Stimulated activated naive CD8-positive, alpha-beta T cell treated with anti-CD3 and anti-CD28 coated beads, Interleukin-15, amount 100 ng/mL, for 72 hours (primary cell): ENCODE results near the gene TSGA10.
"Not testable (repeated sequence)": the region's sequence is repeated elsewhere in the genome, so short reads cannot be mapped to it uniquely, and the experiment has no call there.

Experiments
- ATAC-seq: fragments of 150-1000 bp; cut with Tn5 transposase; 2 replicates; pipeline ENCODE4 v1.10.0; 2021; ENCODE audit warnings: mild to moderate bottlenecking, moderate library complexity
- DNase-seq, 2 donors: peaks; one replicate each; pipeline ENCODE4 v3.0.0; 2021 to 2022
- H3K27ac Mint-ChIP-seq, 2 donors: one replicate each; pipeline ENCODE4 v1.8.0; 2022; ENCODE audit warnings: mild to moderate bottlenecking in 2 of 2, mixed read lengths in 2 of 2, moderate library complexity in 2 of 2
- H3K27me3 Mint-ChIP-seq: one replicate; pipeline ENCODE4 v1.8.0; 2022; ENCODE audit warnings: mixed read lengths
- H3K4me1 Mint-ChIP-seq: one replicate; pipeline ENCODE4 v1.8.0; 2022; ENCODE audit warnings: mild to moderate bottlenecking, mixed read lengths
- H3K4me3 Mint-ChIP-seq, 2 donors: one replicate each; pipeline ENCODE4 v1.8.0; 2022; ENCODE audit warnings: mild to moderate bottlenecking in 2 of 2, mixed read lengths in 2 of 2, moderate library complexity in 1 of 2
- H3K9me3 Mint-ChIP-seq, 2 donors: one replicate each; pipeline ENCODE4 v1.8.0; 2022; ENCODE audit warnings: mixed read lengths in 2 of 2

TSGA10 gene

GRCh38 chr2:99169534-99169933 is 14.8 kb upstream of the TSGA10 start:
- DNase-seq (no peak), ATAC-seq (peak; percentile 81)
- Mint-ChIP-seq H3K27me3 (no peaks in the 10 kb centered on the region), H3K4me3 (no peak overlapping the region), H3K4me1 (peaks cover 39% of the 10 kb centered on the region), H3K27ac (no peak overlapping the region), H3K9me3 (no peaks in the 10 kb centered on the region)

GRCh38 chr2:99166218-99166617 is 11.5 kb upstream of the TSGA10 start:
- H3K27me3 Mint-ChIP-seq = no peaks in the 10 kb centered on the region
- ATAC-seq = no peak
- no peak overlapping the region for H3K4me3 Mint-ChIP-seq
- peaks cover 22% of the 10 kb centered on the region for H3K4me1 Mint-ChIP-seq
- DNase-seq = no peak
- no peaks in the 10 kb centered on the region for H3K9me3 Mint-ChIP-seq
- H3K27ac Mint-ChIP-seq = peak overlapping the region in 1 of 2 donors; percentile 88

GRCh38 chr2:99159594-99159993 is 4.9 kb upstream of the TSGA10 start:
- H3K4me3 Mint-ChIP-seq = no peak overlapping the region
- peaks cover 24% of the 10 kb centered on the region for H3K4me1 Mint-ChIP-seq
- no peak for DNase-seq
- no peak for ATAC-seq
- H3K27ac Mint-ChIP-seq = no peak overlapping the region
- no peaks in the 10 kb centered on the region for H3K9me3 Mint-ChIP-seq
- no peaks in the 10 kb centered on the region for H3K27me3 Mint-ChIP-seq

- DNase-seq (no peak), ATAC-seq (no peak)
- H3K27ac Mint-ChIP-seq = no peak overlapping the region
- peaks cover 24% of the 10 kb centered on the region for H3K4me1 Mint-ChIP-seq
- no peak overlapping the region for H3K4me3 Mint-ChIP-seq
- no peaks in the 10 kb centered on the region for H3K9me3 Mint-ChIP-seq
- H3K27me3 Mint-ChIP-seq = no peaks in the 10 kb centered on the region
Observed at GRCh38 chr2:99158599-99158998, 3.9 kb upstream of the TSGA10 start.

- Mint-ChIP-seq H3K9me3 (no peaks in the 10 kb centered on the region), H3K4me1 (peaks cover 24% of the 10 kb centered on the region), H3K27me3 (no peaks in the 10 kb centered on the region), H3K4me3 (no peak overlapping the region), H3K27ac (no peak overlapping the region)
- DNase-seq (no peak), ATAC-seq (no peak)
Observed at GRCh38 chr2:99156891-99157290, 2.1 kb upstream of the TSGA10 start.

- H3K9me3 Mint-ChIP-seq = no peaks in the 10 kb centered on the region
- H3K27ac Mint-ChIP-seq = peak overlapping the region; percentile 96 to 100
- no peak overlapping the region for H3K4me3 Mint-ChIP-seq
- no peaks in the 10 kb centered on the region for H3K27me3 Mint-ChIP-seq
- ATAC-seq = no peak
- peaks cover 30% of the 10 kb centered on the region for H3K4me1 Mint-ChIP-seq
- no peak for DNase-seq
Observed at GRCh38 chr2:99153921-99154604, 679 bp downstream of the TSGA10 start.

- Mint-ChIP-seq H3K27me3 (no peaks in the 10 kb centered on the region), H3K27ac (no peak overlapping the region), H3K4me3 (no peak overlapping the region), H3K9me3 (no peaks in the 10 kb centered on the region), H3K4me1 (peaks cover 25% of the 10 kb centered on the region)
- ATAC-seq (no peak), DNase-seq (no peak)
Observed at GRCh38 chr2:99152199-99152895, 2.4 kb downstream of the TSGA10 start.

- Mint-ChIP-seq H3K4me3 (no peak overlapping the region), H3K27ac (no peak overlapping the region)
Observed at GRCh38 chr2:99150706-99151105, 4.0 kb downstream of the TSGA10 start.

GRCh38 chr2:99141110-99142108 is 13.3 kb downstream of the TSGA10 start, which contains the start of gene C2orf15:
C2orf15 (plus strand) TSS chr2:99141707; CDS start chr2:99150559, 8,852 bp downstream.
- no peaks in the 10 kb centered on the region for H3K27me3 Mint-ChIP-seq
- peak; percentile 97 to 99 for DNase-seq
- ATAC-seq = peak; percentile 93
- H3K9me3 Mint-ChIP-seq = no peaks in the 10 kb centered on the region
- peaks cover 36% of the 10 kb centered on the region for H3K4me1 Mint-ChIP-seq
- H3K4me3 Mint-ChIP-seq = peak within 1 kb of the TSS; percentile 91 to 98
- peak within 1 kb of the TSS; percentile 93 to 98 for H3K27ac Mint-ChIP-seq

More at GRCh38 chr2:99150706-99151105, 4.0 kb downstream of the TSGA10 start:
- Mint-ChIP-seq H3K27me3 (no peaks in the 10 kb centered on the region), H3K9me3 (no peaks in the 10 kb centered on the region), H3K4me1 (peaks cover 9% of the 10 kb centered on the region)
- ATAC-seq (no peak), DNase-seq (no peak)

- Mint-ChIP-seq H3K4me1 (peaks cover 36% of the 10 kb centered on the region), H3K27ac (peak overlapping the region; percentile 93 to 98), H3K9me3 (no peaks in the 10 kb centered on the region), H3K4me3 (peak overlapping the region; percentile 91 to 98), H3K27me3 (no peaks in the 10 kb centered on the region)
- no peak for ATAC-seq
- DNase-seq = no peak
Observed at GRCh38 chr2:99140860-99141109, 14.0 kb downstream of the TSGA10 start.

- no peaks in the 10 kb centered on the region for H3K27me3 Mint-ChIP-seq
- H3K27ac Mint-ChIP-seq = peak overlapping the region; percentile 93 to 98
- no peaks in the 10 kb centered on the region for H3K9me3 Mint-ChIP-seq
- peak overlapping the region; percentile 91 to 98 for H3K4me3 Mint-ChIP-seq
- DNase-seq (no peak), ATAC-seq (no peak)
- H3K4me1 Mint-ChIP-seq = peaks cover 33% of the 10 kb centered on the region
Observed at GRCh38 chr2:99140056-99140859, 14.5 kb downstream of the TSGA10 start.

GRCh38 chr2:99139003-99139402 is 15.7 kb downstream of the TSGA10 start:
- no peak overlapping the region for H3K27ac Mint-ChIP-seq
- ATAC-seq (no peak), DNase-seq (no peak)
- H3K4me1 Mint-ChIP-seq = peaks cover 29% of the 10 kb centered on the region
- H3K4me3 Mint-ChIP-seq = no peak overlapping the region
- peaks cover 5 to 9% of the 10 kb centered on the region in 2 donors for H3K9me3 Mint-ChIP-seq
- H3K27me3 Mint-ChIP-seq = no peaks in the 10 kb centered on the region

GRCh38 chr2:99135044-99135556 is 19.6 kb downstream of the TSGA10 start:
- H3K4me1 Mint-ChIP-seq = peaks cover 17% of the 10 kb centered on the region
- H3K27me3 Mint-ChIP-seq, ATAC-seq, H3K27ac Mint-ChIP-seq, DNase-seq, H3K4me3 Mint-ChIP-seq: not testable (repeated sequence)
- peaks cover 31 to 37% of the 10 kb centered on the region in 2 donors for H3K9me3 Mint-ChIP-seq

GRCh38 chr2:99127981-99128380 is 26.8 kb downstream of the TSGA10 start:
- ATAC-seq (no peak), DNase-seq (no peak)
- no peak overlapping the region for H3K4me3 Mint-ChIP-seq
- H3K4me1 Mint-ChIP-seq = no peaks in the 10 kb centered on the region
- H3K27me3 Mint-ChIP-seq = no peaks in the 10 kb centered on the region
- H3K9me3 Mint-ChIP-seq = peaks cover 52 to 71% of the 10 kb centered on the region in 2 donors
- no peak overlapping the region for H3K27ac Mint-ChIP-seq

GRCh38 chr2:99112617-99113016 is 42.1 kb downstream of the TSGA10 start:
- no peaks in the 10 kb centered on the region for H3K4me1 Mint-ChIP-seq
- no peaks in the 10 kb centered on the region for H3K9me3 Mint-ChIP-seq
- H3K27ac Mint-ChIP-seq = no peak overlapping the region
- ATAC-seq (no peak), DNase-seq (no peak)
- H3K27me3 Mint-ChIP-seq = no peaks in the 10 kb centered on the region
- no peak overlapping the region for H3K4me3 Mint-ChIP-seq
